ENCODE measurements around the gene ARHGAP6. TPM values are rescaled to one million over a fixed set of nuclear protein-coding genes. Genes with fewer than 3 reads are reported as not detected.

Gene ARHGAP6
- total RNA-seq, 1 donor from 2014 or later, result 0.39 TPM

DNA sequence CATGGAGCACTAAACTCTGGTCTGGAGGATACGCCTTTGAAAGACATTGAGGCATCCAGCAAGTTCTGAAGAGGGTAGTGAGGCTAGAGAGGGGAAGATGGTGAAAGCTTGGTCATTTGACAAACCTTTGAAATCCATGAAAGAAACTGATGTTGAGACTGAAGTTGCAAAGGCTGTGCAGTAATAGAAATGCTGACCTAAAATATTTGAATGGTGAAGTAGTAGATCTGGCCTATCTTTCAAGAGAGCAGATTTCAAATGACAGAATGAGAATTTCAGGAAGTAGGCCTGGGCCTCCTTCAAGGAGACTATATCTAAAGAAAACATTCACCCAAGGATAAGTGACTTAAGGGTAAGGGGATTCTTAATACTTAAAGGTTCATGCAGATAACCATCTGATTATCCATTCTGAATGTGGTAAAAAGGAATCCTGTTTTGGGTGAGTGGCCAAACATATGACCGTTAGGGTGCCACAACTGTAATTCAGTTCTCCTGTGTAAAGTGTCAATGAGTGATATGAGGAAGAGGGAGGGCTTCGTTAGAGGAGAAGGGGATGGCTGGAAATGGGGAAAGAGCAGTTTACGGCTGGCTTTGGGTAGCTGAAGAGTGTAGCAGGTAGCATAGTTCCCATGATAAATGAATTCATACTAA lies 310.3 kb downstream of the ARHGAP6 start:
- DNase-seq (ENCODE audit: low read depth in 2 of 2), result no peak

DNA sequence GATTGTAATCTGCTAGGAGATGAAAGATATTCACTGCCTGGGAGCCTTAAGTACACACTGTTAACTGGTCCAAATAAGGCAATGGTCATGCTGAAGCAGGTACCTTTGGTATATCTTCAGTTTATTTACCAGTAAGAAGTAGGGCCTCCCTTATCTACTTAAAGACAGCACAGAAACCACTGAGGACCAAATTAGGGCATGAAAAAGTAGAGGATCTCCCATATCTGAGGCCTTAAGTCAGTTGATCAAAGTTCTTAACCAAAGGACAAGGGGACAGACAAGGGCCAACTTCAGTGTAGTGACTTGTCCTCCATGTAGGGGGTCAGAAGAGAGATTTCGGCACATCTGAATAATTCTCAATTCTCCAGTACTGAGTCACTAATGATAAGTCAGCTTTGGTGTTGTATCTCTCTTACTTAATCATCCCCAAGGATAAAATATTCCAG lies 313.4 kb downstream of the ARHGAP6 start:
- DNase-seq (ENCODE audit: low read depth in 2 of 2), result no peak

DNA sequence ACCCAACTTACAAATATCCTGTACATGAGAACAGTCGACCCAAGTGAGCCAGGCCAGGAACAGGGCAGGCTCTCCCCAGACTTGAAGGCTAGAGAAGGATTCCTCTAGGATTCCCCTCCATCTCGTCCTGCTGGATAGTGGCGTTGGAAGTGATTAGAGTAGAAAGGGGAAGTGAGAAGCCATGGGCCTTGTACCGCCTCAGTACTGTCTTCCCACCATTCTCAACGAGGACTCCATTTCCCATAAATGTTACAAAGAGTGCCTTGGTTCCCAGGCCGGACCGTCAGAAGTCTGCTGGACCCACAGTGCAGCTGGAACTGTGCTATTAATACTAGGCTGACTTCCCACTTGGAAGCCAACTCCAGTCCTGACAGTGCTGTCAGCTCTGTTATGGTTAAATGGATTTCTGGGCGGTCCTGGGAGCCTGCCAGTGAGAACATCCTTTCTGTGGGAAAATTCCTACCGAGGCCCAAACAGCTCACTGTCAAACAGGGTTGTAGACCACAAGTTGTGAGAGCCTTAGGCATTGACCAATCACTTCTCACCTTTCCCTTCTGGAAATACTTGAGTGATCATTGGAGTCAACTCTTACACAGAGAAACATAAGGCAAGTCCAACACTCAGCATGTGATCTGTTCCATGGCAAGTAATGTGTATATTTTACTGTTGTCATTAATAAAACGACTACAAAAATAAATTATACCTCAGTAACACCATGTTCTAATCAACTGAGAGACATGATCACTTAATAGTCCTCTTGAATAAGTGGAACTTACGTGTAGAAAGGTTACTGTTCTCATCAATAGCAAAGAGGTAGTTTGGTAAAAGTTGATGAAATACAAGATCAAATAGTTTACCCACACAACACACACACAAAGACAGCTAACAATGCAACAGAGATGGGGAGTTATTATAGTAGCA lies 314.1 kb downstream of the ARHGAP6 start:
- DNase-seq (ENCODE audit: low read depth in 2 of 2), result peak; percentile 64 to 71

DNA sequence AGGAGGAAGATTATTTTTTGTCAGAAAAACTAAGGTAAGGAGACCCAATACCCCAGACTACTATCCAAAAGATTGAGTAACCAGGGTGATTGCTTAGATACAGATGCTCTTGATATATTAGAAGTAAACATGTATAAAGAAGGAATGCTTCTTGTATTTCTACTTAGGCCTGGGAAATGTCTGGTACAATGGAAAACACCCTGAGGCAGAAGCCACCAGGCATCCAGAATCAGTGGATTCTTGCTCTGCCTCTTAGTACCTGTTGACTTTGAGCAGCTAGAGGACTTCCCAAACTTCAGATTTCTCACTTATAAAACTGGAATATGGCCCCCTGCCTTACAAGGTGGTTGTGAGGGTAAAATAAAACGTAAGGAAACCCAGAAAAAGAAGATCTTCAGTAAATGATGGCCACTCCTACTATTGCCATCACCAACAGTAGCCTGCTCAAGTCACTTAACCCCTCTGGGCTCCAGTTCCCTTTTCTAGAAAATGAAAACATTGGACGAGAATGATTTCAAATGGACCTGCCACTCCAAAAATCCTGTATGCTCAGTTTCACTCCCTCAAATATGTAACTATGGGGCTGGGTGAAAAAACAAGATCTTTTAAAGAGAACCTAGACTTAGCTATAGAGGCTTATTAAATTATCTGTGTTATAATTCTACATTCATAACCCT lies 315.9 kb downstream of the ARHGAP6 start:
- DNase-seq (ENCODE audit: low read depth in 2 of 2), result no peak

DNA sequence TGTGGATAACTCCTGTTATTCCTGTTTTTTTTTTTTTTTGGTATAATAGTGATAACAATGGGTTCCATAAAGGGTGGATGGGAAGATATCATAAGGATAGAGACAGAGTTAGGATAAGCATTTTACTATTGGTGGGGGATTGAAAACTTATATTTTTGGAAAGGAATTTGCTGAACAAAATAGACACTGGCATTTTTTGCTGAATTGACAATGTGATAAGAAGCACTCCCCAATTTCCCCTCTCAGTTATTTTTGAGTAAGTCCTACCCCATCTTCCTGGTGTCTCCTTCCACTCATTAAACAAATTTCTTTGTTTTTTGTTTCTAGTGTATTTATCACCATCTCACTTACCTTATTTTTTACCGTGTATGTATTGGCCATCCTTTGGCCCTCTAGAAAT lies 316.7 kb downstream of the ARHGAP6 start:
- DNase-seq (ENCODE audit: low read depth in 2 of 2), result no peak

DNA sequence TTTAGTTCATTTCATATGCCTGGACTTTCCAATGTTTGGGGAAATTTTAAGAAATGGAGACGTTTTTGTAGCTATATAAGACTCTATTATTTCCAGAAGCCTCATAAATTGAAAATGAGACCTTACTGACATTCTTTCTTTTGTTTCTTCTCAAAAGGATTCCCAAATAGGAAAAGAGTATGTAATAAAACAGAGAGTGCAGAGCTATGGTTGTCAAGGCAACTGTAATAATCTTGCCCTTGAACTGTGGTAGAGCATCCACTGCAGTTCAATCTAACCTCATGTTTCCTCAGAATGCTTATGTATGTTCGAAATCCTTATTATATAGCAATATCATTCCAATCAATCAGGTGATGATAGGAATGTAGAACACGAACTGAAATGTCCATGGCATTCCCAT lies 318.4 kb downstream of the ARHGAP6 start:
- no peak for DNase-seq (ENCODE audit: low read depth in 2 of 2)

DNA sequence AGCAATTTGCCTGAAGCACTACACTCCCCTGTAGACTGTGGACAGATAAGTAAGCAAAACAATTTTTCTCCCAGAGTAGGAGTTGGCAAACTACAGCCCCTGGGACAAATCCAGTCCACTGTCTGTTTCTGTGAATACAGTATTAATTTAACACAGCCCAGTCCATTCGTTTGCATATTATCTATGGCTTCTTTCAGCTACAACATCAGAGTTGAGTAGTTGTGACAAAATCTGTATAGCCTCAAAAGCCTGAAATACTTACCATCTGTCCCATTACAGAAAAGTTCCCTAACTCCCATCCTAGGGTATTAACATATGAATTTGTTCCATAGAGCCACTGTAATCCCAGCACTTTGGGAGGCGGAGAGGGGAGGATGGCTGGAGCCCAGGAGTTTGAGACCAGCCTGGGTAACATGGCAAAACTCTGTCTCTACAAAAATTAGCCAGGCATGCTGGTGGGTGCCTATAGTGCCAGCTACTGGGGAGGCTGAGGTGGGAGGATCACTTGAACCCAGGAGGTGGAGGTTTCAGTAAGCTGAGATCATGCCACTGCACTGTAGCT lies 319.5 kb downstream of the ARHGAP6 start:
- DNase-seq (ENCODE audit: low read depth in 2 of 2), result no peak

DNA sequence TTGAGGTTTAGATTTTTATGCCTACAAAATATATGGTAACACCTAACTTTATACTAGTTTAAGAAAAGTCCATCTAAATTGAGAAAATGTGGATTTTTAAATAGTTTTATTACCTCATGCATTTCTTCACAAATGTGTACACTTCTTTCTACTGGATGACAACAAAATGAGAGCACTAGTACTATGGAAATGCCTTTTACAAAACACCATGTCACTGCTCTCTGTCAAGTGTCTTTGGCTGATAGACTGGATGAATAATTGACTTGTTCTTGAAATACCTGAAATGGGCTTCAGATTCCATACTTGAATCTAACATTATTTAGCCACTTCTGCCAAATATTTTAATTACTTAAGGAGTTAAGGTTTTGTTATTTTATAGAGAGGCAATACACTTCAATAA lies 323.0 kb downstream of the ARHGAP6 start:
- no peak for DNase-seq (ENCODE audit: low read depth in 2 of 2)

DNA sequence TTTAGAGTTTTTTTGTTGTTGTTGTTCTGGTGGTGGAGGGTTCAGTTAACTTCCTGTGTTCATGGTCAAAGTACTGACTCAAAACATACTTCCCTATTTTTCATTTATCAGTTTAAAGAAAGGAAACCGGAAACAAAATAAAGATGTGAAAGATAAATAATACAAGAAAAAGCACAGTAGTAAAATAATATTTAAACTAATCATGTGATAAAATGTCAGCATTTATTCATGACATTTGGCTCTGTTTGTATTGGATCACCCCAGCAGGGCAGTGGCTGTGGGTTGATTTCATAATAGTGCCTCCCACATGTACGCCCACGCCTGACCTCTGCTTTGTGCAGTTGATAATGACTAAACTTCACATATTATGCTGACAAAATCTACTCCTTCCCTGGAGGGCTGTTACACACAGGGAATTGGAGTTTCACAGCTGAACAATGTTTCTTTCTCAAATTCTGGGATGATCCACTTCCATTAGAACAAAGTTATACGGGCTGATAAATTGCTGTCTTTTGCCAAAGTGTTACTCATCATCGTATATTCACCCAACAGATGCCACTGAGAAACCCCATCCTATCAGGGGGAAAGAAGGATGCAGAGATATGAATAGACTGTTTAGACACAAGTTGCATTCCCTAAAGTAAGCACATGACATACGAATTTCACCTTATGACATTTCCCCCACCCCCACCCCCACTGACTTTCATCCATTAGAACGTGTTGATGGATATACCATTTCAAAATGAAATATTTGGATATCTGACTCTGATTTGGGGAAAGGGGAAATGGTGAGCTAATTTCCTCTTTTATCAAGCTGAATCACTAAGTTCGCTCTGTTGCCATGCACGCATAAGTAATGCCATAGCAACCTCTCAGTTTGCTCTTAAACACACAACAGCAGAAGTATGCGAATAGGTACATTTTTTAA lies 324.2 kb downstream of the ARHGAP6 start:
- peak; percentile 90 to 94 for DNase-seq (ENCODE audit: low read depth in 2 of 2)

DNA sequence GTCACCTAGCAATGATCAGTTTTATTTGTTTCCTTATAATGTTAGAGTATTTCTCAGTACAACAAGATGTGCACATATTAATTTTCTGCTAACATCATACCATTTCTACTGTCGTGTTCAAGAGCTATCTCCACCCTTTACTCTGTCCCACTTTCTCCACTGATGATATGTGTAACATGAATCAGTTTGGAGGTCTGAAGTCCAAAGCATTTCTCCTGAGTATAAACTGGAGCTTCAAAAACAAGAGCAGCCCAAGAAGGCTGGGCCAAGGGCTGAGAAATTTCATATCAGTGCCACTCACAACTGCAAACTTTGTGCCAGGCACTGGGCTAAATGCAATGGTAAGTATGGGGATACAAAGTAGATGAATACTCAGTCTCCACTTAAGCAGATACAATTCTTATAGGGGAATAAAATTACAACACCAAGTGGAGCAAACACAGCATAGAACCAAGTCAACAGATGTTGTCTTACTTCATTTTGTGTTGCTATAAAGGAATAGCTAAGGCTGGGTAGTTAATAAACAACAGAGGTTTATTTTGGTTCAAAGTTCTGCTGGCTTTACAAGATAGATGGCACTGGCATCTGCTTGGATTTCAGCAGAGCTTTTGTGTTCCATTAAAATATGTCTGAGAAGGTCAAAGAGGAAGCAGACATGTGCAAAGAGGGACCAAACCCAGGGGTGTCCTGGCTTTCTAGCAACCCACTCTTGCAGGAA lies 328.3 kb downstream of the ARHGAP6 start:
- DNase-seq (ENCODE audit: low read depth in 2 of 2), result no peak

DNA sequence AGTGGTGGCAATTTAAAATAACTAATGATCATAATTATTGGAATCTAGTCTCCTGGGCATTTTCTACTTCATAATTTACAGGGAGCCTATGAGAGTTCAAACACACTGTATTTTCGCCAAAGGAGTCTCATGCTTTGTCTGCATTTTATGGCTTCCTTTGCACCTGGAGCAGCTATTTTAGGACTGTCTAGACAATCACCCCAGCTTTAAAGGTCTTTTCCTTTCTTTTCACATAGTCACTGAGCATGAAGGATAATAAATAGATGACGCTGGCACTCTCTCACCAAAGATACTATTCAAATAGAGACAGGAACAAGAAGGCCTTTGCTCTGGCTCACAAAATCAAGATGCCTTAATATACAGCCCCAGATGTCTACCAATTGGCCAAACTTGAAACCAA lies 329.5 kb downstream of the ARHGAP6 start:
- DNase-seq (ENCODE audit: low read depth in 2 of 2), result peak; percentile 15 to 81

DNA sequence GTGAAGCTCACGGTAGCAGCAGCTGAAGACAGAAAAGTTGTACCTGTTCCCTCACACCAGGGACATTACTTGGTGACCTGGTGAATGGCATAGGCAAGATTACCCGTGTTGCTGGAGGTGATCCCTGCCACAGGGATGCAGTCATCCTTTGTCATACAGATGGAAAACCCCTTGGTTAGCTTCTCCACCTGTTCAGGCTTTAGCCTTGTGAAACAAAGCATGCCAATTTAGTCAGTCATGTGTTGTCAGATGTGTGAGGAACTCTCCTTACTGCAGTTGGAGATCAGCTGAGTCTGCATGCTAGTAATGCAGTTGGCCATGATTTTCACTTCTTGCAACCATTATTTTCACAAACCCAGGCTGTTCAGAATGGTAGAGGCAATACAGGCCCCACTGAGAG lies 331.6 kb downstream of the ARHGAP6 start:
- no peak for DNase-seq (ENCODE audit: low read depth in 2 of 2)

DNA sequence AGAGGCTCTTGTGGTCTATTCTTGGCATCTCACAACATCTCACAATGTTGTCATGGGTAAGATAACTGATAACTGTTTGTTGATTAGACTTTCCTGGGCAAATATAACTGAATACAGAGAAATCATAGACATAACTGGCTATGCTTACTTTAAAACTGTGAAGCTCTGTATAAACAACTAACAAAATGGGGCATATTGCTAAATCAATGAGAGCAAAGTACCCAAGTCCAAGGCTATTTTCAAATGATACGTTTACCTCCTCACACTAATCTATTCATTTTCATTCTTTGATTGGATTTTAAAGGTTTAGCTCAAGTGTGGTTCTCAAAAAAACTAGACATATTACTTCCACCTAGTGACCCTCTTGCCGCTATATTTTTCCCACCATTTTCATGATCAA lies 333.9 kb downstream of the ARHGAP6 start:
- DNase-seq (ENCODE audit: low read depth in 2 of 2), result no peak

DNA sequence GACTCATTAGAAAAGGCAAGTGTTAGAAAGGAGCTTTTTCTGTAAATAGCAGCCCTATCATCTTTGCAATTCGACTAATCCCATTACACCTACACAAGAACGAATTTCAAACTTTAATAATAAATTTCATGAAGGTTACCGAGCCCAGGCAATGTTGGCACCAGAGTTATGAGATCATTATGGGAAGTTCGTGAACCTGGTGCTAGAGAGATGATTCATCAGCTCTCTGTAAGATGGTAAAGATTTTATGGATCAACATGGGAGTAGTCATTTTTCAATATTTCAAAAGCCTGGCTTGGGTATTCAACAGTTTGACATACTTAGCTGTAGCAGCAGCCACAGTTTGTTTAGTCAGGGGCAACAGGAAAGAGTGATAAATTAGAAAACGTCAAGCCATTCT lies 336.7 kb downstream of the ARHGAP6 start:
- peak in 1 of 2 donors; percentile 66 for DNase-seq (ENCODE audit: low read depth in 2 of 2)

DNA sequence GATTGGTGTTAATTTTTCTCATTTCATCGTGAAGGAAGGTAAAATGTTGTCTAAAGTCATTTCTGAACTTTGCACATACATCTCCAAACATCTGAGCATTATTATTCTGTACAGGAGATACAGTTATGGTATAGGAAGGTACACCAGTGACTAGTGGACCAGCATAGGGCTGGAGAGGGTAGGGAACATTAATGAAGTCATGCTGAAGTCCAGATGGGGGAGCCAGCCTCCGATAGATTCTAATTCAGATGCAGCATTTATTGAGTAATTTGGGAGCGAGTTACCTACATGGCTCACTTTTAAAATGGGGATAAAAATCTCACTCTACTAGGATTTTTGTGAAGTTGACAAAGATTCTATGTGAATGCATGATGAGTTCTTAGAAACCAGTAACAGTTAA lies 337.6 kb downstream of the ARHGAP6 start:
- DNase-seq (ENCODE audit: low read depth in 2 of 2), result no peak

DNA sequence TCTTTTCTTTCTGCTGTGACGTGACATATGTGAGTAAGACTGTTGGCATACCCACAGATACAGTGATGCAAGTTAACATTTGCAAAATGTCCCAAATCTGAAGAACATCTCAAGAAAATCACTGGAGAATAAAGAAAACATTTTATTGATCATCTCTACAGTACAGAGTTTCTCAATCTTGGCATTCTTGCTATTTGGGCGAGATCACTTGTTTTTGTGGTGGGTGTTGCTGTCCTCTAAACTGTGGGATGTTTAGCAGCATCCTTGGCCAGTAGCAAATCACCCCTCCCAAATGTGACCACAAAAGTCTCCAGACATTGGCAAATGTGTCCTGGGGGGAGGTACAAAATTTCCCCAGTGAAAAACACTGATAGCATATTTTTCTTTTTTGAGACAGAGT lies 343.7 kb downstream of the ARHGAP6 start:
- no peak for DNase-seq (ENCODE audit: low read depth in 2 of 2)

DNA sequence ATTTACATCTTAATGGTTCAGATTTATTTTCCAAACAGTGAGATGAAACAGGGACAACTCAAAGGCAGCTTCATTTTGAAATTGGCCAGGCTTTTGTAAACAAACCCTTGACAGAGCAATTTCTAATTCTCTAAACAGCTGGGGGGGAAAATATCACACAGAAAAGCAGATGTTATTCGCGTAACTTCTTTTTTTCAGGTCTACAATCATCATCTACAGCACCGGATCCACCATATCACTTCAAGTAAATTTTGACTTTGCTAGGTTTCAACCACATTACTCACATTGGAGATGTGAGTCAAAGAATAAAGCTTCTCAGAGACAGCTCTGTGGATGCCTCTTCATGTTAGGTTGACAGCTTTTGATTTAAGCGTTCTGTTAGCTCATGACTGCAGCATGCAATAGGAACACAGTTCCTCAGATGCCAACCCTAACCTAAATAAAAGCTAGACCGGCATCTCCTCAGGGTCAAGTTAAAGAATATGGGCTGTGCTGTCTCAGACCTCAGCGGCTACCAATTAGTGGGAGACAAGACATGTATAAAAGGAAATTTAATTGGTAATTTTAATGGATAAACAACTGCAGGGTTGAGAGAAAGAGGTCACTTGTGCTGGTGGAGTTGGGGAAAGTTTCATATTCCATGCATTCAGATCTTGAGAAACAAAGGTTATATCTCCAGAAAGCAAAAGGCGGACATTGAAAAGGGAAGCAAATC lies 345.8 kb downstream of the ARHGAP6 start:
- DNase-seq (ENCODE audit: low read depth in 2 of 2), result no peak

DNA sequence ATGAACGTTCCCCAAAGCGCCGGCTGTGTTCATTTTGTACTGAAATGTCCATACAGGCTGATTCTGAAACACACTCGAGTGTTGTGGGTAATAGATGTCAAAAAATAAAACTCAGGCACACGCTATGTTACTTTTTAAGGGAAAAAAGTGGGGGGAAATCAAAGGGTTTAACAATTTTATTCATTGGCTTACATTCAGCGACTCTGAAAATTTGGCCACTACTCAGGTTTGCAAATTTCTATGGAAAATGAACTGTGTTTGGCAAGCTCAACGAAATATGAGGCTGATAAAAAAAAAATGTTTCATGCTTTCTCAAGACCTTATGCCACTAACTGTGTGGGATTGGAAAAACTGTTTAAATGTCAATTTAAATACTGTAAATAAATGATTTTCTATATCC lies 354.0 kb downstream of the ARHGAP6 start:
- no peak for DNase-seq (ENCODE audit: low read depth in 2 of 2)

DNA sequence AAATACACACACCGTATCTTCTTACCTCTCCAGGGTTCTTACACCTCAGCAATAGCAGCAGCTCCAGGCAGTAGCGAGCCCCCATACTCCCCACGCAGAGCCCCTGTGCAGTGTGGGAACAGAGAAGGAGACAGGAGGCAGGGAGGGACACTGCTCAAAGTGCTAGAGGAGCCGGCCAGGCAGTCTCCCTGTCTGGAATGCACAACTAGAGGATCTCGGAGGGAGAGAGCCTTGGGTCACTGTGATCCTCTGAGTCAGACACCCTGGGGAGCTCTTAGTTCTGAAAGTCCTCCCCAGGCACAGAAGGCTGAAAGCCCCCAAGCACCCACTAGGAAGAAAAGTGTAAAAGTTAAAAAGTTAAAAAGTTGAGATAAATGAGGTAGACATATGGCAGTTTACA lies 356.5 kb downstream of the ARHGAP6 start:
- DNase-seq (ENCODE audit: low read depth in 2 of 2), result no peak

DNA sequence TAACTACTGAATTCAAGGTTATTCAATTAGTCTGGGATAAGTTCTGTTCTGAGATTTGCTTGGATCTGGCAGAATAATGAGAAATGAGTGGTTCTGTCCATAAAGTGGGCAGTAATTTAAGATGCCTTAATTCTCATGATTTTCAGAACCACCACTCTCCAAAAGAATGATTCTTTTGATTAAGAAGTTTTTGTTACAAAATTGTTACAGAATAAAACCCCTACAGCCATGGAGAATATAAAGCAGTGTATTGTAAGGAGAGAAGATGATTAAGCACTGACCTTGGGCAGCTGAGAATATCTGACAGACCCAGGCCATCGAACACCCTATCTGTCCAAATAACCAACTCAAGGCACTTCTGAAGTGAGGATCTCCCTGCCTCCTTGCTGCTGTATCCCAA lies 360.1 kb downstream of the ARHGAP6 start:
- DNase-seq (ENCODE audit: low read depth in 2 of 2), result no peak
